ENCODE results near the gene QKI. TPM values are rescaled to one million over a fixed set of nuclear protein-coding genes. Genes with fewer than 3 reads are reported as not detected.
"Not testable (repeated sequence)": the region's sequence is repeated elsewhere in the genome, so short reads cannot be mapped to it uniquely, and the experiment has no call there.

Gene QKI
- total RNA-seq, 1 experiment from 2014 or later = 217 TPM

- not testable (repeated sequence) for DNase-seq (ENCODE audit: low read depth)
Measured at GRCh38 chr6:163439390-163439789, 24.9 kb downstream of the QKI start.

- DNase-seq (ENCODE audit: low read depth) = no peak
Measured at GRCh38 chr6:163439997-163440396, 25.5 kb downstream of the QKI start.

GRCh38 chr6:163442336-163442735, 27.8 kb downstream of the QKI start:
- no peak for DNase-seq (ENCODE audit: low read depth)

GRCh38 chr6:163444077-163444476, 29.6 kb downstream of the QKI start:
- DNase-seq (ENCODE audit: low read depth) = no peak

- DNase-seq (ENCODE audit: low read depth) = no peak
Measured at GRCh38 chr6:163446549-163446948, 32.0 kb downstream of the QKI start.

- DNase-seq (ENCODE audit: low read depth) = no peak
Measured at GRCh38 chr6:163449076-163449475, 34.6 kb downstream of the QKI start.

GRCh38 chr6:163454425-163454824, 39.9 kb downstream of the QKI start:
- no peak for DNase-seq (ENCODE audit: low read depth)

- DNase-seq (ENCODE audit: low read depth) = no peak
Measured at GRCh38 chr6:163455552-163455951, 41.0 kb downstream of the QKI start.

- DNase-seq (ENCODE audit: low read depth) = peak; percentile 79
Measured at GRCh38 chr6:163457637-163458561, 43.4 kb downstream of the QKI start.

- no peak for DNase-seq (ENCODE audit: low read depth)
Measured at GRCh38 chr6:163459007-163459406, 44.5 kb downstream of the QKI start.

- peak; percentile 23 for DNase-seq (ENCODE audit: low read depth)
Measured at GRCh38 chr6:163459536-163459935, 45.0 kb downstream of the QKI start.

- DNase-seq (ENCODE audit: low read depth) = peak; percentile 51
Measured at GRCh38 chr6:163460307-163460782, 45.8 kb downstream of the QKI start.

- no peak for DNase-seq (ENCODE audit: low read depth)
Measured at GRCh38 chr6:163461696-163462095, 47.2 kb downstream of the QKI start.

- DNase-seq (ENCODE audit: low read depth) = no peak
Measured at GRCh38 chr6:163463180-163463579, 48.7 kb downstream of the QKI start.

- DNase-seq (ENCODE audit: low read depth) = no peak
Measured at GRCh38 chr6:163463795-163464194, 49.3 kb downstream of the QKI start.

GRCh38 chr6:163466839-163467390, 52.4 kb downstream of the QKI start:
- no peak for DNase-seq (ENCODE audit: low read depth)

GRCh38 chr6:163468738-163469137, 54.2 kb downstream of the QKI start:
- DNase-seq (ENCODE audit: low read depth) = no peak

GRCh38 chr6:163469459-163469985, 55.0 kb downstream of the QKI start:
- DNase-seq (ENCODE audit: low read depth) = no peak

GRCh38 chr6:163470611-163471010, 56.1 kb downstream of the QKI start:
- DNase-seq (ENCODE audit: low read depth) = no peak

GRCh38 chr6:163474581-163474980, 60.1 kb downstream of the QKI start:
- DNase-seq (ENCODE audit: low read depth) = no peak

- DNase-seq (ENCODE audit: low read depth) = not testable (repeated sequence)
Measured at GRCh38 chr6:163476946-163477345, 62.4 kb downstream of the QKI start.

GRCh38 chr6:163483107-163483506, 68.6 kb downstream of the QKI start:
- no peak for DNase-seq (ENCODE audit: low read depth)

GRCh38 chr6:163485388-163485851, 70.9 kb downstream of the QKI start:
- no peak for DNase-seq (ENCODE audit: low read depth)

All from Daoy (cell line).